ENCODE data around the gene TAF8. TPM values are rescaled to one million over a fixed set of nuclear protein-coding genes. Genes with fewer than 3 reads are reported as not detected.

The TAF8 gene
- total RNA-seq, 4 donors from 2014 or later, result 6.0 to 33.2 (median 10.8) TPM

DNA sequence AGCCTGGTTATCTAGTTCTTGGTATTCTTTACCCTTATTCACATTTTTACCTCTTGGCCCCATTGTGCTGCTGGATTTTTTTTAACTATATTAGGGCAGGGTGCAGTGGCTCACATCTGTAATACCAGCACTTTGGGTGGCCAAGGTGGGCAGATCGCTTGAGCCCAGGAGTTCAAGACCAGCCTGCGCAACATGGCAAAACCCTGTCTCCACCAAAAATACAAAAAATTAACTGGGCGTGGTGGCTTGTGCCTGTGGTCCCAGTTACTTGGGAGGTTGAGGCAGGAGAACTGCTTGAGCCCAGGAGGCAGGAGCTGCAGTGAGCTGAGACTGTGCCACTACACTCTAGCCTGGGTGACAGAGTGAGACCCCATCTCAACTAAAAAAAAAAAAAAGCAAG is 12.2 kb upstream of the TAF8 start:
- 95 to 100% methylated on average over 3 of the region's 3 CpGs for WGBS, 2 donors
- DNase-seq, result no peak
- Histone ChIP-seq H3K9me3 (no peaks in the 10 kb centered on the region), H3K4me1 (peaks cover 0 to 47% (median 12%) of the 10 kb centered on the region in 3 donors), H3K4me3 (no peak overlapping the region), H3K27ac (no peak overlapping the region), H3K27me3 (no peaks in the 10 kb centered on the region), H3K36me3 (peaks cover 0 to 32% (median 0%) of the 10 kb centered on the region in 3 donors)
- TF ChIP-seq, protein P1, sequence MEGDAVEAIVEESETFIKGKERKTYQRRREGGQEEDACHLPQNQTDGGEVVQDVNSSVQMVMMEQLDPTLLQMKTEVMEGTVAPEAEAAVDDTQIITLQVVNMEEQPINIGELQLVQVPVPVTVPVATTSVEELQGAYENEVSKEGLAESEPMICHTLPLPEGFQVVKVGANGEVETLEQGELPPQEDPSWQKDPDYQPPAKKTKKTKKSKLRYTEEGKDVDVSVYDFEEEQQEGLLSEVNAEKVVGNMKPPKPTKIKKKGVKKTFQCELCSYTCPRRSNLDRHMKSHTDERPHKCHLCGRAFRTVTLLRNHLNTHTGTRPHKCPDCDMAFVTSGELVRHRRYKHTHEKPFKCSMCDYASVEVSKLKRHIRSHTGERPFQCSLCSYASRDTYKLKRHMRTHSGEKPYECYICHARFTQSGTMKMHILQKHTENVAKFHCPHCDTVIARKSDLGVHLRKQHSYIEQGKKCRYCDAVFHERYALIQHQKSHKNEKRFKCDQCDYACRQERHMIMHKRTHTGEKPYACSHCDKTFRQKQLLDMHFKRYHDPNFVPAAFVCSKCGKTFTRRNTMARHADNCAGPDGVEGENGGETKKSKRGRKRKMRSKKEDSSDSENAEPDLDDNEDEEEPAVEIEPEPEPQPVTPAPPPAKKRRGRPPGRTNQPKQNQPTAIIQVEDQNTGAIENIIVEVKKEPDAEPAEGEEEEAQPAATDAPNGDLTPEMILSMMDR (IDR thresholded peaks at IDR 0.05), result no peak
- TF ChIP-seq POLR2A (IDR thresholded peaks at IDR 0.05), result no peak
- intact Hi-C loops (cut with DNase I), result no loop called here

DNA sequence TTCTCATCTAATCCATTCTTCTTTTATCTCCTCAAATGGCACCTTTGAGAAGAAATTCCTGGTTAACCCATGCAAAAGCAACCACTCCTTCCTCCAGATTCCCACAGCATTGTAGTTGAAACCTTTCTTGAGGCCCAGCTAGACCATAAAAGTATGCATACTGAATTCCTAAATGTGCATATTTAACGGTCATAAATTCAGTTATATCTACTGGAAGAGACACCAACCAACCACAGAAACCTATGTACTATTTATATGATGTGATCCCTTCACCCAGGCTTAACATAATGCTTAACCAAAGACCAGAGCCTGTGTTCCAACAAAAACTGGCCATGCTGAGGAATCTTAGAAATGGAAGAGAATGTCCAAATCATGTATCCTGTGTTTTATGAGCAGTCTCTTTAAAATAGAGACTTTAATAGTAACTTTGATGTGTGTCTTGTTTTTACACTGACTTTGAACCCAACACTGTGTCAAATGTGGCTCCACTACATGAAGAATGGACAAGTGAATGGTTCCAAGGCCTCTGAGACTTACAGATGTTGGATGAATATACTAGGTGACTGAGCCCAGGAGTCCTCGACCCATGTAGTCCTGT is 11.4 kb upstream of the TAF8 start:
- intact Hi-C loops (cut with DNase I), result no loop called here
- Histone ChIP-seq H3K4me1 (peaks cover 5 to 54% (median 20%) of the 10 kb centered on the region in 3 donors), H3K27ac (no peak overlapping the region), H3K4me3 (no peak overlapping the region), H3K27me3 (no peaks in the 10 kb centered on the region), H3K36me3 (peaks cover 0 to 27% (median 0%) of the 10 kb centered on the region in 3 donors), H3K9me3 (no peaks in the 10 kb centered on the region)
- 63 to 76% methylated on average over 2 of the region's 2 CpGs for WGBS, 2 donors
- no peak for DNase-seq
- TF ChIP-seq, protein P1 (IDR thresholded peaks at IDR 0.05), result no peak
- no peak for TF ChIP-seq POLR2A (IDR thresholded peaks at IDR 0.05)

DNA sequence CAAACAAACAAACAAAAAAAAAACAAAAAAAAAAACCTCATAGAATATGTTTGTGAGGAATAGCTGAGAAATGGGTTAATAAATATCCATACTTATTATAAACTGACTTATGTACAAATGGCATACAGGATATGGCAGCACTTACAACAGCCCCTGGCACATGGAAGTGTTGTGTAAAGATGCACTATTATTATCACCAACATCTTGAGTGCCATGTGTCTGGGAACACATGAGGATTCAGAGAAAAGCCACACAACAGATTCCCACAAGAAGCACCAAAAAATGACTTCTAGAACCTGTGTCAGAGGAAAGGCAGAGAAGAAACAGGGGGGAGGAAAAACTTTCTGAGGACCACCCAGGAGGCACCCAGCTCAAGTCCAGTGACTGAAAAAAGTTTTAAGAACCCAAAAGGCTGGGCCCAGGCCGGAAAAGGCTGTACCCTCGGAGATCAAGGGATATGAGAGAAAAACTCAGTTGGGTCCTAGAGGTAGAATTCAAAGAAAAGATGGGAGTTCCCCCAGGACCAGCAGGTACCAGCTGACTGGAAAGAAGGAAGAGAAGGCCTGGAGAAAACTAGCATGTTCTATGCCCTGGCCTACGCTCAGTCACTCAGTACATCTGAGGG is 9.4 kb upstream of the TAF8 start:
- Histone ChIP-seq H3K27ac (peak overlapping the region in 3 of 4 donors; percentile 31 to 59 (median 54)), H3K4me3 (no peak overlapping the region), H3K4me1 (peaks cover 26 to 75% (median 37%) of the 10 kb centered on the region in 3 donors), H3K9me3 (no peaks in the 10 kb centered on the region), H3K36me3 (peaks cover 0 to 27% (median 0%) of the 10 kb centered on the region in 3 donors), H3K27me3 (no peaks in the 10 kb centered on the region)
- intact Hi-C loops (cut with DNase I), result loop anchor here (5.0 kb wide), 2 partner anchors 104 to 194 kb away; no protein-coding TSS in a partner anchor
- WGBS, 2 donors, result 76 to 88% methylated on average over 3 of the region's 3 CpGs
- TF ChIP-seq POLR2A (IDR thresholded peaks at IDR 0.05), result no peak
- TF ChIP-seq, protein P1 (IDR thresholded peaks at IDR 0.05), result no peak
- DNase-seq, result no peak

DNA sequence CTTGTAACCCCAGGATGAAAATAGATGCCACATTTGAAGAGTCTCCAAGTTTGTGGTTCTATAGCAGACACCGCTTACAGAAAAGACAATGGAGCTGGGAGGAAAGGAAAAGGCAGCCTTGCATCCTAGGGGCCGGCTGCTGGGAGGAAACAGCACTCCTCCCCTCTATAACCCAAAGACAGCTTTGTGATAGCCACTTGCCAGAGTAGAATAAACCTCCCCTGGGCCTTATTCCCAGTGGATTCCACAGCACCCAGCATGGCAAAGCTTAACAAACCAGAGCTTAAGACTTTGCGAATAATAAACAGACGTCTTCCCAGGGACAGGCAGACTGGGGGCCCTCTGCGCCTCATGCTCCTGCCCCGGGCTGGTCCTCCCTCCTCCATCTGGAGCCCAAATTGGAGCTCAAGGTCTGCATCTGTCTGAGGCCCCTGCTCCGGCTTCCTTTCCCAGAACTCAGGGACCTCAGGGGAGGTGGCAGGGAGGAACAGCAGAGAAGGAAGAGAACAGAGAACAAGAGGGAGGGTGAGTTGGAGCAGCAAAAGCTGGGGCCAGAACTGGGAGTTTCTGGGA is 8.8 kb upstream of the TAF8 start:
- H3K27ac ChIP-seq, result peak overlapping the region; percentile 2 to 59 (median 42)
- WGBS, 2 donors, result 46 to 53% methylated on average over 3 to 4 of the region's 7 CpGs
- peak overlapping the region in 1 of 4 donors; percentile 13 for H3K4me3 ChIP-seq
- peaks cover 32 to 81% (median 43%) of the 10 kb centered on the region in 3 donors for H3K4me1 ChIP-seq
- DNase-seq, result no peak
- intact Hi-C loops (cut with DNase I), result loop anchor here (5.0 kb wide), 2 partner anchors 104 to 194 kb away; no protein-coding TSS in a partner anchor
- TF ChIP-seq POLR2A (IDR thresholded peaks at IDR 0.05), result no peak
- TF ChIP-seq, protein P1 (IDR thresholded peaks at IDR 0.05), result no peak
- no peaks in the 10 kb centered on the region for H3K27me3 ChIP-seq
- H3K36me3 ChIP-seq, result peaks cover 0 to 27% (median 0%) of the 10 kb centered on the region in 3 donors
- no peaks in the 10 kb centered on the region for H3K9me3 ChIP-seq

DNA sequence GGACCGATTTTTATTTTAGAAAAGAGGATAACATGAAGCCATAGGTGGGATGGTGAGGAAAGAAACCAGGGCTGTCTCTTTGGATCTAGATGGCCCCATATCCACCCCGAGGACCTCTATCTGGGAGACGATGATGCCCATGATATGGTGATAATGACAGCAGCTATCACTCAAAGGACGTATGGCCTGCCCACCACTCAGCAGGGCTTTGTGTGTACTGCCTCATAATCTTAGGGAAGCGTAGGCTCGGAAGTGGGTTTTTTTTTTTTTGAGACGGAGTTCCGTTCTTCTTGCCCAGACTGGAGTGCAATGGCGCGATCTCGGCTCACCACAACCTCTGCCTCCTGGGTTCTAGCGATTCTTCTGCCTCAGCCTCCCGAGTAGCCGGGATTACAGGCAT is 8.2 kb upstream of the TAF8 start:
- Histone ChIP-seq H3K9me3 (no peaks in the 10 kb centered on the region), H3K27ac (peak overlapping the region; percentile 2 to 97 (median 42)), H3K27me3 (no peaks in the 10 kb centered on the region), H3K4me3 (no peak overlapping the region), H3K36me3 (peaks cover 0 to 27% (median 0%) of the 10 kb centered on the region in 3 donors), H3K4me1 (peaks cover 37 to 86% (median 46%) of the 10 kb centered on the region in 3 donors)
- intact Hi-C loops (cut with DNase I), result loop anchor here (5.0 kb wide), 2 partner anchors 105 to 195 kb away; no protein-coding TSS in a partner anchor
- TF ChIP-seq POLR2A (IDR thresholded peaks at IDR 0.05), result no peak
- TF ChIP-seq, protein P1 (IDR thresholded peaks at IDR 0.05), result no peak
- no peak for DNase-seq
- 85 to 86% methylated on average over 11 to 14 of the region's 14 CpGs for WGBS, 2 donors

Data from esophagus squamous epithelium (tissue), 5 donors.